ENCODE results near the gene MAT2A. TPM values are rescaled to one million over a fixed set of nuclear protein-coding genes. Genes with fewer than 3 reads are reported as not detected.
"Not testable (repeated sequence)": the region's sequence is repeated elsewhere in the genome, so short reads cannot be mapped to it uniquely, and the experiment has no call there.

The MAT2A gene
- total RNA-seq, 1 donor from 2014 or later, result 81.9 TPM

DNA sequence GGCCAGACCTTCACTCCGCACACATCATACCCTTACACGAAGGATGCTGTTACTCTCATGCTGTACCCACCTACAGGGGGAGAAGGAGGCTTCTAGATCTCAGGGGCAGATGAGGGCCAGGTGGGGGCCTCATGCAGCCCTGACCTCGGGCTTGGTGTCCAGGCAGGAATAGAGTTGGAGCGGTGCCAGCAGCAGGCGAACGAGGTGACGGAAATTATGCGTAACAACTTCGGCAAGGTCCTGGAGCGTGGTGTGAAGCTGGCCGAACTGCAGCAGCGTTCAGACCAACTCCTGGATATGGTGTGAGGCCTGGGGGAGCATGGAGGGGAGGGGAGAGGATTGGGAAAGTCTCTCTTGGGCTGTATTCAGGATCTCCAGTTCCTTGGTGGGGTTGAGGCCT, 52.6 kb downstream of the MAT2A start:
- peaks cover 1% of the 10 kb centered on the region for H3K36me3 ChIP-seq (ENCODE audit: control insufficient read depth, insufficient read depth, low read length)
- FAIRE-seq, result no peak
- no peak for DNase-seq (ENCODE audit: low read depth)
- TF ChIP-seq, protein P1, sequence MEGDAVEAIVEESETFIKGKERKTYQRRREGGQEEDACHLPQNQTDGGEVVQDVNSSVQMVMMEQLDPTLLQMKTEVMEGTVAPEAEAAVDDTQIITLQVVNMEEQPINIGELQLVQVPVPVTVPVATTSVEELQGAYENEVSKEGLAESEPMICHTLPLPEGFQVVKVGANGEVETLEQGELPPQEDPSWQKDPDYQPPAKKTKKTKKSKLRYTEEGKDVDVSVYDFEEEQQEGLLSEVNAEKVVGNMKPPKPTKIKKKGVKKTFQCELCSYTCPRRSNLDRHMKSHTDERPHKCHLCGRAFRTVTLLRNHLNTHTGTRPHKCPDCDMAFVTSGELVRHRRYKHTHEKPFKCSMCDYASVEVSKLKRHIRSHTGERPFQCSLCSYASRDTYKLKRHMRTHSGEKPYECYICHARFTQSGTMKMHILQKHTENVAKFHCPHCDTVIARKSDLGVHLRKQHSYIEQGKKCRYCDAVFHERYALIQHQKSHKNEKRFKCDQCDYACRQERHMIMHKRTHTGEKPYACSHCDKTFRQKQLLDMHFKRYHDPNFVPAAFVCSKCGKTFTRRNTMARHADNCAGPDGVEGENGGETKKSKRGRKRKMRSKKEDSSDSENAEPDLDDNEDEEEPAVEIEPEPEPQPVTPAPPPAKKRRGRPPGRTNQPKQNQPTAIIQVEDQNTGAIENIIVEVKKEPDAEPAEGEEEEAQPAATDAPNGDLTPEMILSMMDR (IDR thresholded peaks at IDR 0.05; ENCODE audit: insufficient read depth, low read length, severe bottlenecking), result no peak
- no peak overlapping the region for H3K4me3 ChIP-seq (ENCODE audit: low read depth, low read length)
- H3K27me3 ChIP-seq (ENCODE audit: control insufficient read depth, insufficient read depth, low read length), result no peaks in the 10 kb centered on the region

DNA sequence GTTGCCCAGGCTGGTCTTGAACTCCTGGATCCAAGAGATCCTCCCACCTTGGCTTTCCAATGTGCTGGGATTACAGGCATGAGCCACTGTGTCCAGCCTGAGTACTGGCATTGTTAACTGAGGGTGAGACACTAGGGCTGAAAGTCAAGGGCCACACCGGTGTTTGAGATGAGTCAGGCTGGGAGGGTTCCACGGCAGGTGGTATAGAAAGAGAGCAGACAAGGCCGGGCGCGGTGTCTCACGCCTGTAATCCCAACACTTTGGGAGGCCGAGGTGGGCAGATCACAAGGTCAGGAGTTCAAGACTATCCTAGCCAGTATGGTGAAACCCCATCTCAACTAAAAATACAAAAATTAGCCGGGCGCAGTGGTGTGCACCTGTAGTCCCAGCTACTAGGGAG, 53.3 kb downstream of the MAT2A start:
- DNase-seq (ENCODE audit: low read depth); FAIRE-seq; H3K36me3 ChIP-seq (ENCODE audit: control insufficient read depth, insufficient read depth, low read length); H3K27me3 ChIP-seq (ENCODE audit: control insufficient read depth, insufficient read depth, low read length); H3K4me3 ChIP-seq (ENCODE audit: low read depth, low read length): not testable (repeated sequence)

DNA sequence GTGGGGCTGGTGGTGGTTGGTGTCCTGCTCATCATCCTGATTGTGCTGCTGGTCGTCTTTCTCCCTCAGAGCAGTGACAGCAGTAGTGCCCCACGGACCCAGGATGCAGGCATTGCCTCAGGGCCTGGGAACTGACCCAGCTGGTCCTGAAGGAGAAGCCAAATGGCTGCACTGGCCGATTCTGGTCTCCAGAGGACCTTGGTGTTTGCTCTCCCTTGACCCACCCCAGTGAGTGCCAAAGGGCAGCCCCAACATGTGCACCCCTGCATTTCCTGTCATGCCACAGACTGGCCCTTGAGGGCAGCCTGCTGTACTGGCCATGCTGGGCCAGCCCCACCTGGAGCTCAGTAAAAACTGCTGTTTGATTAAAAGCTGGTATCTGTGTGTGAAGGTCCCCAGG, 54.1 kb downstream of the MAT2A start:
- FAIRE-seq (no peak), DNase-seq (ENCODE audit: low read depth) (no peak)
- Histone ChIP-seq H3K27me3 (ENCODE audit: control insufficient read depth, insufficient read depth, low read length) (no peaks in the 10 kb centered on the region), H3K36me3 (ENCODE audit: control insufficient read depth, insufficient read depth, low read length) (peaks cover 8% of the 10 kb centered on the region), H3K4me3 (ENCODE audit: low read depth, low read length) (no peak overlapping the region)
- TF ChIP-seq, protein P1 (IDR thresholded peaks at IDR 0.05; ENCODE audit: insufficient read depth, low read length, severe bottlenecking), result no peak

Other genes with a start within 250 kb of the MAT2A start
- gene TGOLN2, start 211.2 kb upstream of the MAT2A start, total RNA-seq, result 34.5 and 41.3 TPM in 2 replicates
- gene RETSAT, start 184.6 kb upstream of the MAT2A start, total RNA-seq, result 79.2 and 95.4 TPM in 2 replicates
- 13.2 and 15.1 TPM in 2 replicates for gene ELMOD3, start 184.4 kb upstream of the MAT2A start, total RNA-seq
- gene CAPG, start 128.8 kb upstream of the MAT2A start, total RNA-seq, result 701 and 871 TPM in 2 replicates
- 0.13 TPM in 1 of 2 replicates, not detected in the other for gene SH2D6, start 120.5 kb upstream of the MAT2A start, total RNA-seq
- gene GGCX, start 22.3 kb downstream of the MAT2A start, total RNA-seq, result 27.9 and 33.0 TPM in 2 replicates
- gene VAMP8, start 38.4 kb downstream of the MAT2A start, total RNA-seq, result 41.3 and 67.6 TPM in 2 replicates
- gene VAMP5, start 45.3 kb downstream of the MAT2A start, total RNA-seq, result 4.5 and 5.5 TPM in 2 replicates
- 240 and 318 TPM in 2 replicates for gene RNF181, start 56.6 kb downstream of the MAT2A start, total RNA-seq
- gene TMEM150A, start 63.5 kb downstream of the MAT2A start, total RNA-seq, result 8.3 and 9.2 TPM in 2 replicates
- 9.5 and 18.8 TPM in 2 replicates for gene C2orf68, start 72.9 kb downstream of the MAT2A start, total RNA-seq
- gene USP39, start 77.0 kb downstream of the MAT2A start, total RNA-seq, result 26.8 and 32.4 TPM in 2 replicates
- not detected in 2 replicates for gene SFTPB, start 129.0 kb downstream of the MAT2A start, total RNA-seq
- not detected in 2 replicates for gene GNLY, start 155.2 kb downstream of the MAT2A start, total RNA-seq
- 0.79 TPM in 1 of 2 replicates, not detected in the other for gene ATOH8, start 214.8 kb downstream of the MAT2A start, total RNA-seq

Measured in bronchial epithelial cell (primary cell).